Transverse colon (tissue), 4 donors: ENCODE data around the gene MED15.

Experiments used
- EP300 ChIP-seq: sonication (generic); formaldehyde crosslinking; IDR thresholded peaks from one replicate; pipeline ENCODE4 v1.6.1; 2017; ENCODE audit warnings: antibody characterized with exemption, low read depth
- POLR2AphosphoS5 ChIP-seq, 3 donors: sonication (generic); formaldehyde crosslinking; IDR thresholded peaks; one replicate each; pipeline ENCODE4 v1.6.1; 2016; ENCODE audit warnings: antibody characterized with exemption in 3 of 3
- TF ChIP-seq, protein P1 (sequence below), 5 experiments: fragments of 200-600 bp in 3 of 5; fragments of 450-650 bp in 2 of 5; sonication (generic) in 3 of 5; IDR thresholded peaks; 1 replicate in 2 of 5; 2 replicates in 3 of 5; pipeline ENCODE4 v1.5.1; 2016 to 2017; ENCODE audit warnings: antibody characterized with exemption in 5 of 5, inconsistent platforms in 3 of 5, mild to moderate bottlenecking in 2 of 5, moderate library complexity in 1 of 5

- TF ChIP-seq EP300 (no peak), POLR2AphosphoS5 (IDR thresholded peaks at IDR 0.05) (no peak)
- TF ChIP-seq, protein P1, sequence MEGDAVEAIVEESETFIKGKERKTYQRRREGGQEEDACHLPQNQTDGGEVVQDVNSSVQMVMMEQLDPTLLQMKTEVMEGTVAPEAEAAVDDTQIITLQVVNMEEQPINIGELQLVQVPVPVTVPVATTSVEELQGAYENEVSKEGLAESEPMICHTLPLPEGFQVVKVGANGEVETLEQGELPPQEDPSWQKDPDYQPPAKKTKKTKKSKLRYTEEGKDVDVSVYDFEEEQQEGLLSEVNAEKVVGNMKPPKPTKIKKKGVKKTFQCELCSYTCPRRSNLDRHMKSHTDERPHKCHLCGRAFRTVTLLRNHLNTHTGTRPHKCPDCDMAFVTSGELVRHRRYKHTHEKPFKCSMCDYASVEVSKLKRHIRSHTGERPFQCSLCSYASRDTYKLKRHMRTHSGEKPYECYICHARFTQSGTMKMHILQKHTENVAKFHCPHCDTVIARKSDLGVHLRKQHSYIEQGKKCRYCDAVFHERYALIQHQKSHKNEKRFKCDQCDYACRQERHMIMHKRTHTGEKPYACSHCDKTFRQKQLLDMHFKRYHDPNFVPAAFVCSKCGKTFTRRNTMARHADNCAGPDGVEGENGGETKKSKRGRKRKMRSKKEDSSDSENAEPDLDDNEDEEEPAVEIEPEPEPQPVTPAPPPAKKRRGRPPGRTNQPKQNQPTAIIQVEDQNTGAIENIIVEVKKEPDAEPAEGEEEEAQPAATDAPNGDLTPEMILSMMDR (IDR thresholded peaks at IDR 0.05): no peak
Measured at GRCh38 chr22:20579273-20580120, 72.1 kb downstream of the MED15 start.
